ENCODE measurements around the gene MEPCE. TPM values are rescaled to one million over a fixed set of nuclear protein-coding genes. Genes with fewer than 3 reads are reported as not detected.

MEPCE gene
- total and polyA plus RNA-seq, 10 of the 15 experiments (the other 5 are each of a cell fraction or from before 2014, with no cell fraction given): 8.2 to 48.0 (median 22.1) TPM

DNA sequence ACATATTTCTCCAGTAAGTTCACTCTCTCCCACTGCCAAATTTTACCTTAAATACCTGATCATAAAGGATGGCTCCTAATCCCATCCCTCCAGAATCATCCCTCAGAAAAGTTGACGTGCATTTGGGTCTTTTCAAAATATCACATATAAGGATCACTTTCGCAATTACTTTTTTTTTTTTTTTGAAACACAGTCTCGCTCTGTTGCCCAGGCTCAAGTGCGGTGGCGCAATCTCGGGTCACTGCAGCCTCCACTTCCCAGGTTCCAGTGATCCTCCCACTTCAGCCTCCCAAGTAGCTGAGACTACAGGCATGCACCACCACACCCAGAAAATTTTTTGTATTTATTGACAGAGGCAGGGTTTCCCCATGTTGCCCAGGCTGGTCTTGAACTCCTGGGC lies 18.5 kb upstream of the MEPCE start (continued):
- TF ChIP-seq, protein P1, sequence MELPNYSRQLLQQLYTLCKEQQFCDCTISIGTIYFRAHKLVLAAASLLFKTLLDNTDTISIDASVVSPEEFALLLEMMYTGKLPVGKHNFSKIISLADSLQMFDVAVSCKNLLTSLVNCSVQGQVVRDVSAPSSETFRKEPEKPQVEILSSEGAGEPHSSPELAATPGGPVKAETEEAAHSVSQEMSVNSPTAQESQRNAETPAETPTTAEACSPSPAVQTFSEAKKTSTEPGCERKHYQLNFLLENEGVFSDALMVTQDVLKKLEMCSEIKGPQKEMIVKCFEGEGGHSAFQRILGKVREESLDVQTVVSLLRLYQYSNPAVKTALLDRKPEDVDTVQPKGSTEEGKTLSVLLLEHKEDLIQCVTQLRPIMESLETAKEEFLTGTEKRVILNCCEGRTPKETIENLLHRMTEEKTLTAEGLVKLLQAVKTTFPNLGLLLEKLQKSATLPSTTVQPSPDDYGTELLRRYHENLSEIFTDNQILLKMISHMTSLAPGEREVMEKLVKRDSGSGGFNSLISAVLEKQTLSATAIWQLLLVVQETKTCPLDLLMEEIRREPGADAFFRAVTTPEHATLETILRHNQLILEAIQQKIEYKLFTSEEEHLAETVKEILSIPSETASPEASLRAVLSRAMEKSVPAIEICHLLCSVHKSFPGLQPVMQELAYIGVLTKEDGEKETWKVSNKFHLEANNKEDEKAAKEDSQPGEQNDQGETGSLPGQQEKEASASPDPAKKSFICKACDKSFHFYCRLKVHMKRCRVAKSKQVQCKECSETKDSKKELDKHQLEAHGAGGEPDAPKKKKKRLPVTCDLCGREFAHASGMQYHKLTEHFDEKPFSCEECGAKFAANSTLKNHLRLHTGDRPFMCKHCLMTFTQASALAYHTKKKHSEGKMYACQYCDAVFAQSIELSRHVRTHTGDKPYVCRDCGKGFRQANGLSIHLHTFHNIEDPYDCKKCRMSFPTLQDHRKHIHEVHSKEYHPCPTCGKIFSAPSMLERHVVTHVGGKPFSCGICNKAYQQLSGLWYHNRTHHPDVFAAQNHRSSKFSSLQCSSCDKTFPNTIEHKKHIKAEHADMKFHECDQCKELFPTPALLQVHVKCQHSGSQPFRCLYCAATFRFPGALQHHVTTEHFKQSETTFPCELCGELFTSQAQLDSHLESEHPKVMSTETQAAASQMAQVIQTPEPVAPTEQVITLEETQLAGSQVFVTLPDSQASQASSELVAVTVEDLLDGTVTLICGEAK (IDR thresholded peaks at IDR 0.05; ENCODE audit: borderline replicate concordance): no peak
- no peak for TF ChIP-seq RFX5 (IDR thresholded peaks at IDR 0.05; ENCODE audit: low read depth, low read length)
- no peak for TF ChIP-seq RBBP5 (conservative IDR thresholded peaks at IDR 0.05)
- TF ChIP-seq, protein P2, sequence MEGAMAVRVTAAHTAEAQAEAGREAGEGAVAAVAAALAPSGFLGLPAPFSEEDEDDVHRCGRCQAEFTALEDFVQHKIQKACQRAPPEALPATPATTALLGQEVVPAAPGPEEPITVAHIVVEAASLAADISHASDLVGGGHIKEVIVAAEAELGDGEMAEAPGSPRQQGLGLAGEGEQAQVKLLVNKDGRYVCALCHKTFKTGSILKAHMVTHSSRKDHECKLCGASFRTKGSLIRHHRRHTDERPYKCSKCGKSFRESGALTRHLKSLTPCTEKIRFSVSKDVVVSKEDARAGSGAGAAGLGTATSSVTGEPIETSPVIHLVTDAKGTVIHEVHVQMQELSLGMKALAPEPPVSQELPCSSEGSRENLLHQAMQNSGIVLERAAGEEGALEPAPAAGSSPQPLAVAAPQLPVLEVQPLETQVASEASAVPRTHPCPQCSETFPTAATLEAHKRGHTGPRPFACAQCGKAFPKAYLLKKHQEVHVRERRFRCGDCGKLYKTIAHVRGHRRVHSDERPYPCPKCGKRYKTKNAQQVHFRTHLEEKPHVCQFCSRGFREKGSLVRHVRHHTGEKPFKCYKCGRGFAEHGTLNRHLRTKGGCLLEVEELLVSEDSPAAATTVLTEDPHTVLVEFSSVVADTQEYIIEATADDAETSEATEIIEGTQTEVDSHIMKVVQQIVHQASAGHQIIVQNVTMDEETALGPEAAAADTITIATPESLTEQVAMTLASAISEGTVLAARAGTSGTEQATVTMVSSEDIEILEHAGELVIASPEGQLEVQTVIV (IDR thresholded peaks at IDR 0.05; ENCODE audit: borderline replicate concordance, partially characterized antibody): no peak
- no peak for TF ChIP-seq MTA2 (IDR thresholded peaks at IDR 0.05; ENCODE audit: low read depth)
- TF ChIP-seq HDAC6 (IDR thresholded peaks at IDR 0.05; ENCODE audit: unreplicated experiment): no peak

All from GM12878 (cell line).